Nephron (organoid): ENCODE results near the gene PRDM16.

Experiments
- H3K27ac Mint-ChIP-seq, 3 experiments: 2 replicates each; pipeline ENCODE4 v1.8.0; 2020; ENCODE audit warnings: mixed read lengths in 3 of 3, mild to moderate bottlenecking in 2 of 3, moderate library complexity in 1 of 3
- H3K27me3 Mint-ChIP-seq: 2 replicates; pipeline ENCODE4 v1.8.0; 2021; ENCODE audit warnings: low read depth, mild to moderate bottlenecking, moderate library complexity, mixed read lengths
- H3K36me3 Mint-ChIP-seq: 2 replicates; pipeline ENCODE4 v1.8.0; 2020; ENCODE audit warnings: low read depth, mixed read lengths
- H3K4me1 Mint-ChIP-seq: 2 replicates; pipeline ENCODE4 v1.8.0; 2020; ENCODE audit warnings: mixed read lengths
- H3K4me3 Mint-ChIP-seq, 3 experiments: 2 replicates each; pipeline ENCODE4 v1.8.0; 2020; ENCODE audit warnings: mild to moderate bottlenecking in 3 of 3, mixed read lengths in 3 of 3, moderate library complexity in 2 of 3
- H3K9me3 Mint-ChIP-seq: 2 replicates; pipeline ENCODE4 v1.8.0; 2020; ENCODE audit warnings: mixed read lengths
- TF ChIP-seq, protein P1 (sequence below), 3 experiments: fragments of 200-600 bp; sonication (generic); IDR thresholded peaks; one replicate each; pipeline ENCODE4 v1.5.0; 2021; ENCODE audit warnings: antibody characterized with exemption in 3 of 3; ENCODE audit not compliant: unreplicated experiment in 3 of 3

PRDM16 gene

GRCh38 chr1:3152143-3152542, 83.1 kb downstream of the PRDM16 start:
- Mint-ChIP-seq H3K4me3 (no peak overlapping the region), H3K27ac (no peak overlapping the region), H3K4me1 (peaks cover 5% of the 10 kb centered on the region), H3K9me3 (no peaks in the 10 kb centered on the region), H3K36me3 (no peaks in the 10 kb centered on the region), H3K27me3 (peaks cover 63% of the 10 kb centered on the region)
- TF ChIP-seq, protein P1, sequence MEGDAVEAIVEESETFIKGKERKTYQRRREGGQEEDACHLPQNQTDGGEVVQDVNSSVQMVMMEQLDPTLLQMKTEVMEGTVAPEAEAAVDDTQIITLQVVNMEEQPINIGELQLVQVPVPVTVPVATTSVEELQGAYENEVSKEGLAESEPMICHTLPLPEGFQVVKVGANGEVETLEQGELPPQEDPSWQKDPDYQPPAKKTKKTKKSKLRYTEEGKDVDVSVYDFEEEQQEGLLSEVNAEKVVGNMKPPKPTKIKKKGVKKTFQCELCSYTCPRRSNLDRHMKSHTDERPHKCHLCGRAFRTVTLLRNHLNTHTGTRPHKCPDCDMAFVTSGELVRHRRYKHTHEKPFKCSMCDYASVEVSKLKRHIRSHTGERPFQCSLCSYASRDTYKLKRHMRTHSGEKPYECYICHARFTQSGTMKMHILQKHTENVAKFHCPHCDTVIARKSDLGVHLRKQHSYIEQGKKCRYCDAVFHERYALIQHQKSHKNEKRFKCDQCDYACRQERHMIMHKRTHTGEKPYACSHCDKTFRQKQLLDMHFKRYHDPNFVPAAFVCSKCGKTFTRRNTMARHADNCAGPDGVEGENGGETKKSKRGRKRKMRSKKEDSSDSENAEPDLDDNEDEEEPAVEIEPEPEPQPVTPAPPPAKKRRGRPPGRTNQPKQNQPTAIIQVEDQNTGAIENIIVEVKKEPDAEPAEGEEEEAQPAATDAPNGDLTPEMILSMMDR (IDR thresholded peaks at IDR 0.05; ENCODE audit: unreplicated experiment in 3 of 3), result no peak

- TF ChIP-seq, protein P1 (IDR thresholded peaks at IDR 0.05; ENCODE audit: unreplicated experiment in 3 of 3), result no peak
- H3K36me3 Mint-ChIP-seq, result no peaks in the 10 kb centered on the region
- no peak overlapping the region for H3K4me3 Mint-ChIP-seq
- peaks cover 5% of the 10 kb centered on the region for H3K4me1 Mint-ChIP-seq
- no peak overlapping the region for H3K27ac Mint-ChIP-seq
- H3K27me3 Mint-ChIP-seq, result peaks cover 66% of the 10 kb centered on the region
- no peaks in the 10 kb centered on the region for H3K9me3 Mint-ChIP-seq
Observed at GRCh38 chr1:3153197-3153596, 84.2 kb downstream of the PRDM16 start.

GRCh38 chr1:3153902-3154795, 85.1 kb downstream of the PRDM16 start:
- Mint-ChIP-seq H3K36me3 (no peaks in the 10 kb centered on the region), H3K4me1 (peaks cover 5% of the 10 kb centered on the region), H3K27me3 (peaks cover 61% of the 10 kb centered on the region), H3K27ac (no peak overlapping the region), H3K9me3 (no peaks in the 10 kb centered on the region), H3K4me3 (no peak overlapping the region)
- TF ChIP-seq, protein P1 (IDR thresholded peaks at IDR 0.05; ENCODE audit: unreplicated experiment in 3 of 3), result no peak

- H3K4me3 Mint-ChIP-seq, result peak overlapping the region in 1 of 3 experiments; percentile 2
- no peaks in the 10 kb centered on the region for H3K36me3 Mint-ChIP-seq
- peaks cover 5% of the 10 kb centered on the region for H3K4me1 Mint-ChIP-seq
- H3K27me3 Mint-ChIP-seq, result peaks cover 67% of the 10 kb centered on the region
- H3K9me3 Mint-ChIP-seq, result no peaks in the 10 kb centered on the region
- H3K27ac Mint-ChIP-seq, result no peak overlapping the region
- TF ChIP-seq, protein P1 (IDR thresholded peaks at IDR 0.05; ENCODE audit: unreplicated experiment in 3 of 3), result no peak
Observed at GRCh38 chr1:3155056-3155925, 86.3 kb downstream of the PRDM16 start.

- Mint-ChIP-seq H3K27me3 (peaks cover 72% of the 10 kb centered on the region), H3K27ac (no peak overlapping the region), H3K9me3 (no peaks in the 10 kb centered on the region), H3K4me1 (peaks cover 5% of the 10 kb centered on the region), H3K36me3 (no peaks in the 10 kb centered on the region), H3K4me3 (peak overlapping the region in 1 of 3 experiments; percentile 2)
- TF ChIP-seq, protein P1 (IDR thresholded peaks at IDR 0.05; ENCODE audit: unreplicated experiment in 3 of 3), result no peak
Observed at GRCh38 chr1:3155926-3156220, 86.9 kb downstream of the PRDM16 start.
